Measurements from ENCODE around the gene TPRN. TPM values are rescaled to one million over a fixed set of nuclear protein-coding genes. Genes with fewer than 3 reads are reported as not detected.
A peak's percentile ranks its signal among the peaks of the same experiment; 100 is the strongest.
"Not testable (repeated sequence)": the region's sequence is repeated elsewhere in the genome, so short reads cannot be mapped to it uniquely, and the experiment has no call there.

Gene TPRN
- total RNA-seq, 2 donors from 2014 or later = 90.0 to 91.3 TPM

GRCh38 chr9:137245450-137246421 is 45.2 kb upstream of the TPRN start:
- DNase-seq (no peak), ATAC-seq (no peak)
- H3K27me3 ChIP-seq = no peaks in the 10 kb centered on the region
- no peaks in the 10 kb centered on the region for H3K9me3 ChIP-seq
- H3K4me3 ChIP-seq = no peak overlapping the region
- no peaks in the 10 kb centered on the region for H3K36me3 ChIP-seq (replicated peaks in 1 of 2; ENCODE audit: insufficient read depth in 1 of 2, low read depth in 2 of 2)
- H3K27ac ChIP-seq = no peak overlapping the region
- intact Hi-C loops (cut with DNase I) = no loop called here
- WGBS, 2 donors = 90% methylated on average over 12 to 25 of the region's 25 CpGs
- peaks cover 43% of the 10 kb centered on the region for H3K4me1 ChIP-seq
- TF ChIP-seq, protein P1, sequence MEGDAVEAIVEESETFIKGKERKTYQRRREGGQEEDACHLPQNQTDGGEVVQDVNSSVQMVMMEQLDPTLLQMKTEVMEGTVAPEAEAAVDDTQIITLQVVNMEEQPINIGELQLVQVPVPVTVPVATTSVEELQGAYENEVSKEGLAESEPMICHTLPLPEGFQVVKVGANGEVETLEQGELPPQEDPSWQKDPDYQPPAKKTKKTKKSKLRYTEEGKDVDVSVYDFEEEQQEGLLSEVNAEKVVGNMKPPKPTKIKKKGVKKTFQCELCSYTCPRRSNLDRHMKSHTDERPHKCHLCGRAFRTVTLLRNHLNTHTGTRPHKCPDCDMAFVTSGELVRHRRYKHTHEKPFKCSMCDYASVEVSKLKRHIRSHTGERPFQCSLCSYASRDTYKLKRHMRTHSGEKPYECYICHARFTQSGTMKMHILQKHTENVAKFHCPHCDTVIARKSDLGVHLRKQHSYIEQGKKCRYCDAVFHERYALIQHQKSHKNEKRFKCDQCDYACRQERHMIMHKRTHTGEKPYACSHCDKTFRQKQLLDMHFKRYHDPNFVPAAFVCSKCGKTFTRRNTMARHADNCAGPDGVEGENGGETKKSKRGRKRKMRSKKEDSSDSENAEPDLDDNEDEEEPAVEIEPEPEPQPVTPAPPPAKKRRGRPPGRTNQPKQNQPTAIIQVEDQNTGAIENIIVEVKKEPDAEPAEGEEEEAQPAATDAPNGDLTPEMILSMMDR (IDR thresholded peaks at IDR 0.05) = no peak
- no peak for TF ChIP-seq POLR2A (IDR thresholded peaks at IDR 0.05)

GRCh38 chr9:137244486-137245449 is 44.2 kb upstream of the TPRN start:
- Histone ChIP-seq H3K27ac (peak overlapping the region in 3 of 4 donors; percentile 6 to 90 (median 26)), H3K27me3 (no peaks in the 10 kb centered on the region), H3K9me3 (no peaks in the 10 kb centered on the region), H3K4me1 (peaks cover 33% of the 10 kb centered on the region), H3K36me3 (replicated peaks in 1 of 2; ENCODE audit: insufficient read depth in 1 of 2, low read depth in 2 of 2) (no peaks in the 10 kb centered on the region), H3K4me3 (no peak overlapping the region)
- 64 to 77% methylated on average over 6 to 35 of the region's 36 CpGs for WGBS, 2 donors
- ATAC-seq (no peak), DNase-seq (peak in 1 of 4 donors; percentile 36)
- intact Hi-C loops (cut with DNase I) = no loop called here
- TF ChIP-seq, protein P1 (IDR thresholded peaks at IDR 0.05) = no peak
- peak in 2 of 3 donors; percentile 4 to 7 for TF ChIP-seq POLR2A (IDR thresholded peaks at IDR 0.05)

GRCh38 chr9:137243626-137244485 is 43.3 kb upstream of the TPRN start:
- DNase-seq (peak in 1 of 4 donors; percentile 29), ATAC-seq (no peak)
- Histone ChIP-seq H3K27ac (peak overlapping the region in 3 of 4 donors; percentile 6 to 90 (median 26)), H3K36me3 (replicated peaks in 1 of 2; ENCODE audit: insufficient read depth in 1 of 2, low read depth in 2 of 2) (no peaks in the 10 kb centered on the region), H3K27me3 (no peaks in the 10 kb centered on the region), H3K4me3 (no peak overlapping the region), H3K4me1 (peaks cover 33% of the 10 kb centered on the region), H3K9me3 (no peaks in the 10 kb centered on the region)
- TF ChIP-seq, protein P1 (IDR thresholded peaks at IDR 0.05) = no peak
- peak; percentile 3 to 54 (median 28) for TF ChIP-seq POLR2A (IDR thresholded peaks at IDR 0.05)
- 63 to 64% methylated on average over 12 to 15 of the region's 15 CpGs for WGBS, 2 donors
- intact Hi-C loops (cut with DNase I) = no loop called here

GRCh38 chr9:137243266-137243625 is 42.7 kb upstream of the TPRN start:
- WGBS, 2 donors = 46 to 56% methylated on average over 16 to 18 of the region's 18 CpGs
- peaks cover 40% of the 10 kb centered on the region for H3K4me1 ChIP-seq
- H3K4me3 ChIP-seq = not testable (repeated sequence)

More at GRCh38 chr9:137243266-137243625, 42.7 kb upstream of the TPRN start:
- DNase-seq; ATAC-seq; intact Hi-C loops (cut with DNase I); H3K36me3 ChIP-seq (replicated peaks in 1 of 2; ENCODE audit: insufficient read depth in 1 of 2, low read depth in 2 of 2); H3K9me3 ChIP-seq; H3K27me3 ChIP-seq: not testable (repeated sequence)
- H3K27ac ChIP-seq = peak overlapping the region; percentile 87 to 97 (median 92)

Measured in body of pancreas (tissue), 4 donors.